Pulmonary artery endothelial cell (primary cell): ENCODE results near the gene YDJC. TPM values are rescaled to one million over a fixed set of nuclear protein-coding genes. Genes with fewer than 3 reads are reported as not detected.
"Not testable (repeated sequence)": the region's sequence is repeated elsewhere in the genome, so short reads cannot be mapped to it uniquely, and the experiment has no call there.

Experiments used
- DNase-seq: peaks from one replicate; pipeline ENCODE4 v3.0.0-alpha.2; 2011; ENCODE audit warnings: low read depth, low spot score
- total RNA-seq: library from RNA; depleted of rRNA; stranded (reverse); fragments of >200 nt; gene quantifications from 2 replicates; pipeline ENCODE4 v1.2.3, GENCODE V29; 2014

YDJC gene
- total RNA-seq, 1 donor from 2014 or later = 23.5 TPM

- not testable (repeated sequence) for DNase-seq
These were observed 48.7 kb downstream of the YDJC start for GRCh38 chr22:21581009-21581713.

- not testable (repeated sequence) for DNase-seq
These were observed 49.2 kb downstream of the YDJC start for GRCh38 chr22:21580623-21581007.

- no peak for DNase-seq
These were observed 50.4 kb downstream of the YDJC start for GRCh38 chr22:21579474-21579851.

Other genes starting within 250 kb of the YDJC start
- gene RIMBP3B, start 246.3 kb downstream of the YDJC start, total RNA-seq = under 0.01 and 0.04 TPM in 2 replicates
- 2.4 and 2.7 TPM in 2 replicates for gene HIC2, start 212.7 kb downstream of the YDJC start, total RNA-seq
- gene TMEM191C, start 162.6 kb downstream of the YDJC start, total RNA-seq = 0.56 and 0.92 TPM in 2 replicates
- 0.04 TPM in 1 of 2 replicates, not detected in the other for gene RIMBP3C, start 78.6 kb downstream of the YDJC start, total RNA-seq
- gene UBE2L3, start 62.3 kb downstream of the YDJC start, total RNA-seq = 28.7 and 41.2 TPM in 2 replicates
- 0.07 and 0.35 TPM in 2 replicates for gene CCDC116, start 2.7 kb upstream of the YDJC start, total RNA-seq
- 54.4 and 113 TPM in 2 replicates for gene SDF2L1, start 12.3 kb upstream of the YDJC start, total RNA-seq
- 19.3 and 22.6 TPM in 2 replicates for gene PPIL2, start 36.0 kb upstream of the YDJC start, total RNA-seq
- 4.5 and 5.6 TPM in 2 replicates for gene YPEL1, start 105.8 kb upstream of the YDJC start, total RNA-seq
- gene MAPK1, start 237.6 kb upstream of the YDJC start, total RNA-seq = 74.7 and 113 TPM in 2 replicates